HL-60 (cell line): ENCODE results near the gene USP32.

Source experiments
- DNase-seq, 2 experiments: peaks; one replicate each; pipeline ENCODE4 v3.0.0-alpha.2; 2010 to 2020; ENCODE audit warnings: low read depth in 1 of 2, low spot score in 1 of 2
- H3K27ac ChIP-seq: fragments of 250-450 bp; sonication (Bioruptor Pico); replicated peaks from 2 replicates; pipeline ENCODE4 v1.5.1; 2020; ENCODE audit warnings: mild to moderate bottlenecking, moderate library complexity
- H3K27me3 ChIP-seq: fragments of 250-450 bp; sonication (Bioruptor Pico); 2 replicates; pipeline ENCODE4 v1.5.1; 2021; ENCODE audit warnings: mild to moderate bottlenecking, moderate library complexity; ENCODE audit not compliant: insufficient read depth, poor library complexity, severe bottlenecking
- H3K4me3 ChIP-seq: replicated peaks from 2 replicates; pipeline ENCODE4 v1.5.1; 2011; ENCODE audit warnings: mild to moderate bottlenecking, control low read depth, low read length; ENCODE audit not compliant: insufficient read depth
- GABPA ChIP-seq: IDR thresholded peaks from 2 replicates; pipeline ENCODE4 v1.6.1; 2012; ENCODE audit warnings: low read depth
- POLR2AphosphoS5 ChIP-seq: IDR thresholded peaks from 2 replicates; pipeline ENCODE4 v1.6.1; 2012; ENCODE audit warnings: low read depth
- REST ChIP-seq: IDR thresholded peaks from 2 replicates; pipeline ENCODE4 v1.6.1; 2012; ENCODE audit warnings: low read depth; ENCODE audit not compliant: insufficient replicate concordance
- SPI1 ChIP-seq: IDR thresholded peaks from 2 replicates; pipeline ENCODE4 v1.6.1; 2012; ENCODE audit warnings: low read depth, mild to moderate bottlenecking, borderline replicate concordance
- TF ChIP-seq, protein P1 (sequence below): IDR thresholded peaks from one replicate; pipeline ENCODE4 v1.5.1; 2011; ENCODE audit warnings: low read length, control low read depth, inconsistent platforms; ENCODE audit not compliant: insufficient read depth

The USP32 gene

GRCh38 chr17:60398227-60398959 lies 6.5 kb upstream of the USP32 start:
- TF ChIP-seq, protein P1, sequence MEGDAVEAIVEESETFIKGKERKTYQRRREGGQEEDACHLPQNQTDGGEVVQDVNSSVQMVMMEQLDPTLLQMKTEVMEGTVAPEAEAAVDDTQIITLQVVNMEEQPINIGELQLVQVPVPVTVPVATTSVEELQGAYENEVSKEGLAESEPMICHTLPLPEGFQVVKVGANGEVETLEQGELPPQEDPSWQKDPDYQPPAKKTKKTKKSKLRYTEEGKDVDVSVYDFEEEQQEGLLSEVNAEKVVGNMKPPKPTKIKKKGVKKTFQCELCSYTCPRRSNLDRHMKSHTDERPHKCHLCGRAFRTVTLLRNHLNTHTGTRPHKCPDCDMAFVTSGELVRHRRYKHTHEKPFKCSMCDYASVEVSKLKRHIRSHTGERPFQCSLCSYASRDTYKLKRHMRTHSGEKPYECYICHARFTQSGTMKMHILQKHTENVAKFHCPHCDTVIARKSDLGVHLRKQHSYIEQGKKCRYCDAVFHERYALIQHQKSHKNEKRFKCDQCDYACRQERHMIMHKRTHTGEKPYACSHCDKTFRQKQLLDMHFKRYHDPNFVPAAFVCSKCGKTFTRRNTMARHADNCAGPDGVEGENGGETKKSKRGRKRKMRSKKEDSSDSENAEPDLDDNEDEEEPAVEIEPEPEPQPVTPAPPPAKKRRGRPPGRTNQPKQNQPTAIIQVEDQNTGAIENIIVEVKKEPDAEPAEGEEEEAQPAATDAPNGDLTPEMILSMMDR: no peak
- TF ChIP-seq SPI1: peak; percentile 85
- peak in 1 of 2 experiments; percentile 86 for DNase-seq
- no peak overlapping the region for H3K4me3 ChIP-seq

GRCh38 chr17:60396412-60396811 lies 4.5 kb upstream of the USP32 start:
- no peaks in the 10 kb centered on the region for H3K27me3 ChIP-seq

More at GRCh38 chr17:60398227-60398959, 6.5 kb upstream of the USP32 start:
- no peaks in the 10 kb centered on the region for H3K27me3 ChIP-seq
- H3K27ac ChIP-seq: peak overlapping the region; percentile 97

GRCh38 chr17:60395508-60396065 lies 3.7 kb upstream of the USP32 start:
- peak overlapping the region; percentile 97 for H3K27ac ChIP-seq
- H3K27me3 ChIP-seq: no peaks in the 10 kb centered on the region
- peak in 1 of 2 experiments; percentile 47 for DNase-seq
- TF ChIP-seq REST: no peak
- TF ChIP-seq, protein P1: no peak
- no peak for TF ChIP-seq POLR2AphosphoS5
- no peak for TF ChIP-seq GABPA
- no peak for TF ChIP-seq SPI1
- no peak overlapping the region for H3K4me3 ChIP-seq

More at GRCh38 chr17:60396412-60396811, 4.5 kb upstream of the USP32 start:
- no peak overlapping the region for H3K4me3 ChIP-seq
- no peak for DNase-seq
- TF ChIP-seq GABPA: no peak
- H3K27ac ChIP-seq: peak overlapping the region; percentile 97

DNA sequence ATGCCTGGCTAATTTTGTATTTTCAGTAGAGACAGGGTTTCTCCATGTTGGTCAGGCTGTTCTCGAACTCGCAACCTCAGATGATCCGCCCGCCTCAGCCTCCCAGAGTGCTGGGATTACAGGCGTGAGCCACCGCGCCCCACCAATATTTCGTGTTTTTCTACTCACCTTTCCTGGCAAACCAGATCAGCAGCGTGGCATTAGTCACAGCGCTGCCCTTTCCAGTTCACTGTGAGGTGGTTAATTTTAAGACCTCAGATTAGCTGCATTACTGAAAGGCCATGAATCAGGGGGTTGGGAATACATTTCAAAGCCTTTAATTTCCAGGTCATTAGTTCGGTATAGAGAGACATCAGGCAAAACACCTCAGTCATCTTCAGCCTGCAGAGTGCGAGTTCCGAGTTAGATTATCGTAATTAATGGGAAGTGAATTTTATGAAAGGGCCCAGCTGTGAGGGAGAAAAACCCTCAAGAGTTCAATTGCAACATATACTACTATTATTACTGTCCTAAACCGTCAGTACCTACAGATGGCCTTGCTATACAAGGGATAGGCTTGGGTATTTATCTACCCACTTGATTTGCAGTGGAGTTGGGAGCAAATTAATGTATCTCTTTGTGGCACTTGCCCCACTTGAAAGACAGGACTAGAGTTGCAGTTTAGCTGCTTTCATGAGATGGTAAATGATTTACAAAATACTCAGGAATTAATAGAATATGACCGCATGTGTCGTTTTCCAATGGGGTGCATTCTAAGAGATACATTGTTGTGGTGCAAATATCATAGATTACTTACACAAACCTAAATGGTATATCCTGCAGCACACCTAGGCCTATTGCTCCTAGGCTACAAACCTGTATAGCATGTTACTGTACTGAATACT lies 2.1 kb upstream of the USP32 start:
- Histone ChIP-seq H3K27me3 (no peaks in the 10 kb centered on the region), H3K4me3 (no peak overlapping the region; the same call in 1 of the 2 replicates), H3K27ac (peak overlapping the region; percentile 97)
- peak in 1 of 2 experiments; percentile 69 for DNase-seq
- TF ChIP-seq REST: no peak
- TF ChIP-seq, protein P1: no peak
- peak; percentile 68; the same call in 1 of the 2 replicates for TF ChIP-seq POLR2AphosphoS5
- TF ChIP-seq GABPA: no peak
- peak; percentile 88; the same call in 1 of the 2 replicates for TF ChIP-seq SPI1
